A549 (cell line): ENCODE measurements around the gene CDK9.

Source experiments
- CEBPB ChIP-seq, 2 experiments: fragments of >200 bp in 1 of 2; sonication (Bioruptor Twin) in 1 of 2; formaldehyde crosslinking in 1 of 2; IDR thresholded peaks; 2 replicates each; pipeline ENCODE4 v1.6.1; 2012 to 2016
- EHMT2 ChIP-seq: fragments of 200-600 bp; sonication (generic); IDR thresholded peaks from 2 replicates; pipeline ENCODE4 v1.6.1; 2016; ENCODE audit warnings: antibody characterized with exemption, low read depth, mild to moderate bottlenecking, moderate library complexity
- EP300 ChIP-seq, 2 experiments: fragments of >200 bp; sonication (Bioruptor Twin); formaldehyde crosslinking; IDR thresholded peaks; 2 replicates in 1 of 2; 3 replicates in 1 of 2; pipeline ENCODE4 v1.6.1; 2016 to 2017
- HOXA7 ChIP-seq: fragments of 250-450 bp; sonication (Bioruptor Pico); IDR thresholded peaks from 2 replicates; pipeline ENCODE4 v1.5.0; 2020; ENCODE audit warnings: mild to moderate bottlenecking, moderate library complexity
- MAX ChIP-seq: IDR thresholded peaks from 2 replicates; pipeline ENCODE4 v1.6.1; 2012
- NPAS2 ChIP-seq: fragments of 250-450 bp; sonication (Bioruptor Pico); IDR thresholded peaks from 2 replicates; pipeline ENCODE4 v1.8.0; 2022; ENCODE audit warnings: mild to moderate bottlenecking, moderate library complexity, borderline replicate concordance
- PBX3 ChIP-seq: IDR thresholded peaks from 2 replicates; pipeline ENCODE4 v1.6.1; 2012
- POLR2A ChIP-seq: IDR thresholded peaks from 2 replicates; pipeline ENCODE4 v1.6.1; 2012; ENCODE audit warnings: mild to moderate bottlenecking, low read length
- RAD21 ChIP-seq, 2 experiments: fragments of >200 bp in 1 of 2; sonication (Bioruptor Twin) in 1 of 2; formaldehyde crosslinking in 1 of 2; IDR thresholded peaks in 1 of 2; conservative IDR thresholded peaks in 1 of 2; 2 replicates in 1 of 2; 3 replicates in 1 of 2; pipeline ENCODE4 v1.6.1; 2012 to 2018; ENCODE audit warnings: inconsistent platforms in 1 of 2
- REST ChIP-seq: fragments of 200-600 bp; sonication (generic); IDR thresholded peaks from 2 replicates; pipeline ENCODE4 v1.6.1; 2016; ENCODE audit warnings: antibody characterized with exemption, mild to moderate bottlenecking, moderate library complexity
- RFX5 ChIP-seq: fragments of 450-650 bp; IDR thresholded peaks from 2 replicates; pipeline ENCODE4 v1.7.1; 2014; ENCODE audit warnings: antibody characterized with exemption, mild to moderate bottlenecking, moderate library complexity
- SMC3 ChIP-seq: fragments of >200 bp; sonication (Bioruptor Twin); formaldehyde crosslinking; IDR thresholded peaks from 3 replicates; pipeline ENCODE4 v1.6.1; 2018; ENCODE audit warnings: inconsistent platforms
- ZC3H11A ChIP-seq: fragments of 450-650 bp; IDR thresholded peaks from 2 replicates; pipeline ENCODE4 v1.6.1; 2014; ENCODE audit warnings: antibody characterized with exemption, mild to moderate bottlenecking
- TF ChIP-seq, protein P1 (sequence below): fragments of >200 bp; sonication (Bioruptor Twin); formaldehyde crosslinking; IDR thresholded peaks from 3 replicates; pipeline ENCODE4 v1.5.1; 2016

DNA sequence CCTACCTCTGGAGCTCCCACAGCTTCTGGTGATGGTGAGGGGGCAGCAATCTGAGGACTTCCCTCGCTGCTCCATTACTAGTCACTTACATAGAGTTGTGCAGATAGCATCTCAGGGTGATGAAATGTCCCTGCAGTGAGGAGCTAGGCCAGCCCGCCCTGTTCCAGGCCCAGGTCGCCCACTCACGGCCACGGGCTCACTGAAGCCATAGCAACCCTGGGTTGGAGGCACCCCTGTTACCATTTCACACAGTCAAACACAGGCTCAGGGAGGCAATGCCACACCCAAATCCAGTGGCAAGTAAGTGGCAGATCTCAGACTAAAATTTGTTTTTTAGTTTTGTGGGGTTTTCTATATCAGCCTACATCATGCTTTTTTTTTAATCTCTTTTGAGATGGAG lies 27.0 kb upstream of the CDK9 start:
- TF ChIP-seq, protein P1, sequence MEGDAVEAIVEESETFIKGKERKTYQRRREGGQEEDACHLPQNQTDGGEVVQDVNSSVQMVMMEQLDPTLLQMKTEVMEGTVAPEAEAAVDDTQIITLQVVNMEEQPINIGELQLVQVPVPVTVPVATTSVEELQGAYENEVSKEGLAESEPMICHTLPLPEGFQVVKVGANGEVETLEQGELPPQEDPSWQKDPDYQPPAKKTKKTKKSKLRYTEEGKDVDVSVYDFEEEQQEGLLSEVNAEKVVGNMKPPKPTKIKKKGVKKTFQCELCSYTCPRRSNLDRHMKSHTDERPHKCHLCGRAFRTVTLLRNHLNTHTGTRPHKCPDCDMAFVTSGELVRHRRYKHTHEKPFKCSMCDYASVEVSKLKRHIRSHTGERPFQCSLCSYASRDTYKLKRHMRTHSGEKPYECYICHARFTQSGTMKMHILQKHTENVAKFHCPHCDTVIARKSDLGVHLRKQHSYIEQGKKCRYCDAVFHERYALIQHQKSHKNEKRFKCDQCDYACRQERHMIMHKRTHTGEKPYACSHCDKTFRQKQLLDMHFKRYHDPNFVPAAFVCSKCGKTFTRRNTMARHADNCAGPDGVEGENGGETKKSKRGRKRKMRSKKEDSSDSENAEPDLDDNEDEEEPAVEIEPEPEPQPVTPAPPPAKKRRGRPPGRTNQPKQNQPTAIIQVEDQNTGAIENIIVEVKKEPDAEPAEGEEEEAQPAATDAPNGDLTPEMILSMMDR = no peak
- no peak for TF ChIP-seq MAX
- no peak for TF ChIP-seq EP300 (IDR thresholded peaks at IDR 0.05)
- TF ChIP-seq POLR2A = no peak
- no peak for TF ChIP-seq REST
- no peak for TF ChIP-seq PBX3
- no peak for TF ChIP-seq ZC3H11A
- no peak for TF ChIP-seq CEBPB (IDR thresholded peaks at IDR 0.05)
- no peak for TF ChIP-seq HOXA7 (CRISPR knock-in tag)
- no peak for TF ChIP-seq RAD21 (conservative IDR thresholded peaks at IDR 0.05 in 1 of 2, IDR thresholded peaks at IDR 0.05 in 1 of 2)
- no peak for TF ChIP-seq EHMT2
- no peak for TF ChIP-seq RFX5
- no peak for TF ChIP-seq SMC3
- TF ChIP-seq NPAS2 (CRISPR knock-in tag) = no peak
